Measurements from ENCODE around the gene MPG.

Gene MPG

GRCh38 chr16:104928-105327, 26.9 kb downstream of the MPG start:
- no peak for TF ChIP-seq CTCF (IDR thresholded peaks at IDR 0.05; ENCODE audit: low read depth, low read length, missing control alignments)
- H3K4me3 ChIP-seq (replicated peaks; ENCODE audit: low read depth, low read length): no peak overlapping the region
- no peak for DNase-seq (ENCODE audit: extremely low read depth, low read depth)

GRCh38 chr16:105521-105920, 27.5 kb downstream of the MPG start:
- H3K4me3 ChIP-seq (replicated peaks; ENCODE audit: low read depth, low read length): no peak overlapping the region
- DNase-seq (ENCODE audit: extremely low read depth, low read depth): no peak
- no peak for TF ChIP-seq CTCF (IDR thresholded peaks at IDR 0.05; ENCODE audit: low read depth, low read length, missing control alignments)

GRCh38 chr16:106623-107324, 28.7 kb downstream of the MPG start:
- H3K4me3 ChIP-seq (replicated peaks; ENCODE audit: low read depth, low read length): no peak overlapping the region
- TF ChIP-seq CTCF (IDR thresholded peaks at IDR 0.05; ENCODE audit: low read depth, low read length, missing control alignments): peak; percentile 85
- DNase-seq (ENCODE audit: extremely low read depth, low read depth): peak; percentile 67

- no peak for TF ChIP-seq CTCF (IDR thresholded peaks at IDR 0.05; ENCODE audit: low read depth, low read length, missing control alignments)
- H3K4me3 ChIP-seq (replicated peaks; ENCODE audit: low read depth, low read length): no peak overlapping the region
- DNase-seq (ENCODE audit: extremely low read depth, low read depth): no peak
Measured at GRCh38 chr16:112153-112840, 34.3 kb downstream of the MPG start.

GRCh38 chr16:114327-114726, 36.3 kb downstream of the MPG start:
- no peak for DNase-seq (ENCODE audit: extremely low read depth, low read depth)
- no peak overlapping the region for H3K4me3 ChIP-seq (replicated peaks; ENCODE audit: low read depth, low read length)
- TF ChIP-seq CTCF (IDR thresholded peaks at IDR 0.05; ENCODE audit: low read depth, low read length, missing control alignments): no peak

GRCh38 chr16:116015-116414, 38.0 kb downstream of the MPG start:
- TF ChIP-seq CTCF (IDR thresholded peaks at IDR 0.05; ENCODE audit: low read depth, low read length, missing control alignments): no peak
- no peak overlapping the region for H3K4me3 ChIP-seq (replicated peaks; ENCODE audit: low read depth, low read length)
- DNase-seq (ENCODE audit: extremely low read depth, low read depth): no peak

Measured in HFF-Myc (cell line).